Sigmoid colon (tissue), 7 donors: Measurements from ENCODE around the gene HOXC13. TPM values are rescaled to one million over a fixed set of nuclear protein-coding genes. Genes with fewer than 3 reads are reported as not detected.

ENCODE experiments used
- DNase-seq: peaks from one replicate; pipeline ENCODE4 v3.0.0-alpha.2; 2019
- H3K27ac ChIP-seq, 4 donors: fragments of 200-600 bp; sonication (generic); one replicate each; pipeline ENCODE4 v1.5.1; 2016 to 2019; ENCODE audit warnings: mild to moderate bottlenecking in 1 of 4
- H3K27me3 ChIP-seq, 3 donors: fragments of 200-600 bp; sonication (generic); one replicate each; pipeline ENCODE4 v1.5.1; 2019; ENCODE audit warnings: mild to moderate bottlenecking in 1 of 3
- H3K36me3 ChIP-seq, 4 donors: fragments of 200-600 bp; sonication (generic); one replicate each; pipeline ENCODE4 v1.5.1; 2016 to 2019
- H3K4me1 ChIP-seq, 4 donors: fragments of 200-600 bp; sonication (generic); one replicate each; pipeline ENCODE4 v1.5.1; 2017 to 2019
- H3K4me3 ChIP-seq, 4 donors: fragments of 200-600 bp; sonication (generic); one replicate each; pipeline ENCODE4 v1.5.1; 2017 to 2019; ENCODE audit warnings: mild to moderate bottlenecking in 2 of 4, moderate library complexity in 1 of 4
- H3K9me3 ChIP-seq, 4 donors: fragments of 200-600 bp in 3 of 4; sonication (generic) in 3 of 4; one replicate each; pipeline versions ENCODE4 v1.5.1 to v1.6.1; 2013 to 2019
- CTCF ChIP-seq, 4 experiments: fragments of 450-650 bp in 3 of 4; fragments of 200-600 bp in 1 of 4; IDR thresholded peaks; one replicate each; pipeline ENCODE4 v1.5.1; 2016 to 2019; ENCODE audit warnings: antibody characterized with exemption in 4 of 4, mild to moderate bottlenecking in 3 of 4, moderate library complexity in 2 of 4
- EP300 ChIP-seq, 4 donors: sonication (generic); formaldehyde crosslinking; IDR thresholded peaks; one replicate each; pipeline ENCODE4 v1.6.1; 2017; ENCODE audit warnings: antibody characterized with exemption in 4 of 4
- POLR2A ChIP-seq, 2 donors: fragments of 450-650 bp; IDR thresholded peaks; one replicate each; pipeline ENCODE4 v1.6.1; 2016; ENCODE audit warnings: antibody characterized with exemption in 2 of 2, mild to moderate bottlenecking in 2 of 2, moderate library complexity in 2 of 2
- POLR2AphosphoS5 ChIP-seq, 4 donors: sonication (generic); formaldehyde crosslinking; IDR thresholded peaks; one replicate each; pipeline ENCODE4 v1.6.1; 2017; ENCODE audit warnings: antibody characterized with exemption in 4 of 4
- WGBS, 2 donors: extraction: QIAGEN DNeasy Blood & Tissue Kit; methylation state at CpG; one replicate each; pipeline ENCODE4 v1.1.7; 2013; 5-methylcytosine and 5-hydroxymethylcytosine counted together
- intact Hi-C: fragments of 100-400 bp; cut with DNase I; formaldehyde crosslinking; loops from one replicate; pipeline ENCODE4 v1.15.1; 2023
- polyA plus RNA-seq, 3 donors: library from polyadenylated mRNA; stranded (reverse); fragments of 200-250 nt; gene quantifications; one replicate each; pipeline ENCODE4 v1.2.3, GENCODE V29; 2013
- total RNA-seq, 4 donors: library from RNA; depleted of rRNA; stranded (reverse); fragments of >200 nt; gene quantifications; one replicate each; pipeline ENCODE4 v1.1.0, GENCODE V29; 2016
- donor health status: healthy with polysubstance abuse.
- donor health status: Bipolar disorder and iron deficiency.
- donor health status: healthy.

The HOXC13 gene
- total and polyA plus RNA-seq, 7 donors = 0.60 TPM; not detected in 6

- H3K4me3 ChIP-seq = no peak overlapping the region
- H3K9me3 ChIP-seq = no peaks in the 10 kb centered on the region
- no peak overlapping the region for H3K27ac ChIP-seq
- peaks cover 49 to 100% (median 86%) of the 10 kb centered on the region in 3 donors for H3K27me3 ChIP-seq
- H3K36me3 ChIP-seq = no peaks in the 10 kb centered on the region
- H3K4me1 ChIP-seq = peaks cover 0 to 6% (median 2%) of the 10 kb centered on the region in 4 donors
- TF ChIP-seq EP300 (IDR thresholded peaks at IDR 0.05) (no peak), POLR2A (IDR thresholded peaks at IDR 0.05) (no peak), POLR2AphosphoS5 (IDR thresholded peaks at IDR 0.05) (no peak), CTCF (IDR thresholded peaks at IDR 0.05) (no peak)
- WGBS, 2 donors = 6 to 11% methylated on average over 31 of the region's 31 CpGs
- DNase-seq = no peak
- intact Hi-C loops = no loop called here
These were observed 10.4 kb upstream of the HOXC13 start for GRCh38 chr12:53928054-53928835.

GRCh38 chr12:53929527-53929926 is 9.1 kb upstream of the HOXC13 start:
- 17 to 21% methylated on average over 4 of the region's 4 CpGs for WGBS, 2 donors
- intact Hi-C loops = no loop called here

GRCh38 chr12:53930591-53931255 is 7.9 kb upstream of the HOXC13 start:
- TF ChIP-seq POLR2A (IDR thresholded peaks at IDR 0.05) (no peak), CTCF (IDR thresholded peaks at IDR 0.05) (no peak), POLR2AphosphoS5 (IDR thresholded peaks at IDR 0.05) (no peak)
- Histone ChIP-seq H3K4me1 (peaks cover 0 to 12% (median 7%) of the 10 kb centered on the region in 4 donors), H3K27me3 (peaks cover 59 to 100% (median 97%) of the 10 kb centered on the region in 3 donors), H3K4me3 (no peak overlapping the region), H3K9me3 (no peaks in the 10 kb centered on the region), H3K36me3 (no peaks in the 10 kb centered on the region), H3K27ac (no peak overlapping the region)
- intact Hi-C loops = no loop called here
- no peak for DNase-seq
- WGBS, 2 donors = 7 to 18% methylated on average over 30 of the region's 30 CpGs

More at GRCh38 chr12:53929527-53929926, 9.1 kb upstream of the HOXC13 start:
- no peak overlapping the region for H3K4me3 ChIP-seq
- H3K9me3 ChIP-seq = no peaks in the 10 kb centered on the region
- no peak overlapping the region for H3K27ac ChIP-seq
- H3K4me1 ChIP-seq = peaks cover 0 to 6% (median 2%) of the 10 kb centered on the region in 4 donors
- peaks cover 53 to 100% (median 95%) of the 10 kb centered on the region in 3 donors for H3K27me3 ChIP-seq
- TF ChIP-seq EP300 (IDR thresholded peaks at IDR 0.05) = no peak
- no peak for TF ChIP-seq POLR2AphosphoS5 (IDR thresholded peaks at IDR 0.05)
- TF ChIP-seq POLR2A (IDR thresholded peaks at IDR 0.05) = no peak
- no peak for TF ChIP-seq CTCF (IDR thresholded peaks at IDR 0.05)
- H3K36me3 ChIP-seq = no peaks in the 10 kb centered on the region
- no peak for DNase-seq

GRCh38 chr12:53931844-53932581 is 6.6 kb upstream of the HOXC13 start:
- DNase-seq = no peak
- Histone ChIP-seq H3K4me1 (peaks cover 0 to 14% (median 8%) of the 10 kb centered on the region in 4 donors), H3K27me3 (peaks cover 57 to 100% (median 97%) of the 10 kb centered on the region in 3 donors), H3K4me3 (no peak overlapping the region), H3K9me3 (no peaks in the 10 kb centered on the region), H3K27ac (no peak overlapping the region), H3K36me3 (no peaks in the 10 kb centered on the region)
- TF ChIP-seq CTCF (IDR thresholded peaks at IDR 0.05) (no peak), POLR2AphosphoS5 (IDR thresholded peaks at IDR 0.05) (no peak), EP300 (IDR thresholded peaks at IDR 0.05) (no peak), POLR2A (IDR thresholded peaks at IDR 0.05) (no peak)
- 33 to 56% methylated on average over 4 of the region's 4 CpGs for WGBS, 2 donors
- intact Hi-C loops = no loop called here
